ENCODE data around the gene EGFL8. TPM values are rescaled to one million over a fixed set of nuclear protein-coding genes. Genes with fewer than 3 reads are reported as not detected.
"Not testable (repeated sequence)": the region's sequence is repeated elsewhere in the genome, so short reads cannot be mapped to it uniquely, and the experiment has no call there.

EGFL8 gene
- polyA plus RNA-seq, 1 experiment = 4.0 TPM

- CTCF ChIA-PET = no interaction called here
- 0 out of 2 replicates have a peak, but pooled peaks cover 4% of the 10 kb centered on the region for H3K27me3 ChIP-seq (ENCODE audit: control insufficient read depth, insufficient read depth, low read length)
- POLR2A ChIA-PET = no interaction called here
Measured at GRCh38 chr6:32210191-32210601, 45.8 kb downstream of the EGFL8 start.

GRCh38 chr6:32211432-32211831 is 47.0 kb downstream of the EGFL8 start:
- H3K4me3 ChIP-seq (ENCODE audit: low read depth, low read length); H3K36me3 ChIP-seq (ENCODE audit: control insufficient read depth, insufficient read depth, low read length); DNase-seq (ENCODE audit: low read depth); POLR2A ChIA-PET; H3K27me3 ChIP-seq (ENCODE audit: control insufficient read depth, insufficient read depth, low read length): not testable (repeated sequence)
- CTCF ChIA-PET = interaction anchor here (0.6 to 1.3 kb wide), 2 partner anchors 18 to 33 kb away, joined by 3 read pairs; no protein-coding TSS in a partner anchor

More at GRCh38 chr6:32210191-32210601, 45.8 kb downstream of the EGFL8 start:
- H3K36me3 ChIP-seq (ENCODE audit: control insufficient read depth, insufficient read depth, low read length) = no peaks in the 10 kb centered on the region
- no peak overlapping the region for H3K4me3 ChIP-seq (ENCODE audit: low read depth, low read length)
- DNase-seq (ENCODE audit: low read depth) = no peak
- TF ChIP-seq CTCF (IDR thresholded peaks at IDR 0.05; ENCODE audit: insufficient read depth, low read depth, low read length) = no peak

- POLR2A ChIA-PET = no interaction called here
- DNase-seq (ENCODE audit: low read depth) = no peak
- H3K36me3 ChIP-seq (ENCODE audit: control insufficient read depth, insufficient read depth, low read length) = no peaks in the 10 kb centered on the region
- no peak overlapping the region for H3K4me3 ChIP-seq (ENCODE audit: low read depth, low read length)
- TF ChIP-seq CTCF (IDR thresholded peaks at IDR 0.05; ENCODE audit: insufficient read depth, low read depth, low read length) = no peak
- peaks cover 8% of the 10 kb centered on the region; the same call in 1 of the 2 replicates for H3K27me3 ChIP-seq (ENCODE audit: control insufficient read depth, insufficient read depth, low read length)
- CTCF ChIA-PET = interaction anchor here (0.6 to 1.3 kb wide), 2 partner anchors 17 to 33 kb away, joined by 3 read pairs; no protein-coding TSS in a partner anchor
Measured at GRCh38 chr6:32212076-32212760, 47.8 kb downstream of the EGFL8 start.

GRCh38 chr6:32213649-32214048 is 49.3 kb downstream of the EGFL8 start:
- no peak for TF ChIP-seq CTCF (IDR thresholded peaks at IDR 0.05; ENCODE audit: insufficient read depth, low read depth, low read length)
- no peak for DNase-seq (ENCODE audit: low read depth)
- H3K4me3 ChIP-seq (ENCODE audit: low read depth, low read length) = no peak overlapping the region
- POLR2A ChIA-PET = no interaction called here
- peaks cover 11% of the 10 kb centered on the region for H3K27me3 ChIP-seq (ENCODE audit: control insufficient read depth, insufficient read depth, low read length)
- H3K36me3 ChIP-seq (ENCODE audit: control insufficient read depth, insufficient read depth, low read length) = no peaks in the 10 kb centered on the region
- CTCF ChIA-PET = no interaction called here

- Histone ChIP-seq H3K36me3 (ENCODE audit: control insufficient read depth, insufficient read depth, low read length) (no peaks in the 10 kb centered on the region), H3K4me3 (ENCODE audit: low read depth, low read length) (no peak overlapping the region), H3K27me3 (ENCODE audit: control insufficient read depth, insufficient read depth, low read length) (peaks cover 12% of the 10 kb centered on the region)
- ChIA-PET POLR2A (no interaction called here), CTCF (no interaction called here)
- no peak for DNase-seq (ENCODE audit: low read depth)
- TF ChIP-seq CTCF (IDR thresholded peaks at IDR 0.05; ENCODE audit: insufficient read depth, low read depth, low read length) = no peak
Measured at GRCh38 chr6:32214126-32214525, 49.7 kb downstream of the EGFL8 start.

GRCh38 chr6:32215617-32216016 is 51.2 kb downstream of the EGFL8 start:
- ChIA-PET CTCF (interaction anchor here (1.6 kb wide), 1 partner anchor 30 kb away, joined by 5 read pairs; no protein-coding TSS in a partner anchor), POLR2A (no interaction called here)
- no peak for TF ChIP-seq CTCF (IDR thresholded peaks at IDR 0.05; ENCODE audit: insufficient read depth, low read depth, low read length)
- no peak overlapping the region for H3K4me3 ChIP-seq (ENCODE audit: low read depth, low read length)
- H3K36me3 ChIP-seq (ENCODE audit: control insufficient read depth, insufficient read depth, low read length) = no peaks in the 10 kb centered on the region
- DNase-seq (ENCODE audit: low read depth) = no peak
- peaks cover 16% of the 10 kb centered on the region for H3K27me3 ChIP-seq (ENCODE audit: control insufficient read depth, insufficient read depth, low read length)
